Head of caudate nucleus (tissue), 42 donors: ENCODE results near the gene GPR85.
"Not testable (repeated sequence)": the region's sequence is repeated elsewhere in the genome, so short reads cannot be mapped to it uniquely, and the experiment has no call there.

Experiments
- DNase-seq, 42 donors: peaks; one replicate each; pipeline versions ENCODE4 v3.0.0 to v3.0.0-alpha.2; 2020 to 2021; ENCODE audit warnings: mixed read lengths in 7 of 42
- intact Hi-C: fragments of 100-400 bp; cut with DNase I; formaldehyde crosslinking; loops from one replicate; pipeline ENCODE4 v1.15.0; 2022

The GPR85 gene, protein sequence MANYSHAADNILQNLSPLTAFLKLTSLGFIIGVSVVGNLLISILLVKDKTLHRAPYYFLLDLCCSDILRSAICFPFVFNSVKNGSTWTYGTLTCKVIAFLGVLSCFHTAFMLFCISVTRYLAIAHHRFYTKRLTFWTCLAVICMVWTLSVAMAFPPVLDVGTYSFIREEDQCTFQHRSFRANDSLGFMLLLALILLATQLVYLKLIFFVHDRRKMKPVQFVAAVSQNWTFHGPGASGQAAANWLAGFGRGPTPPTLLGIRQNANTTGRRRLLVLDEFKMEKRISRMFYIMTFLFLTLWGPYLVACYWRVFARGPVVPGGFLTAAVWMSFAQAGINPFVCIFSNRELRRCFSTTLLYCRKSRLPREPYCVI

DNA sequence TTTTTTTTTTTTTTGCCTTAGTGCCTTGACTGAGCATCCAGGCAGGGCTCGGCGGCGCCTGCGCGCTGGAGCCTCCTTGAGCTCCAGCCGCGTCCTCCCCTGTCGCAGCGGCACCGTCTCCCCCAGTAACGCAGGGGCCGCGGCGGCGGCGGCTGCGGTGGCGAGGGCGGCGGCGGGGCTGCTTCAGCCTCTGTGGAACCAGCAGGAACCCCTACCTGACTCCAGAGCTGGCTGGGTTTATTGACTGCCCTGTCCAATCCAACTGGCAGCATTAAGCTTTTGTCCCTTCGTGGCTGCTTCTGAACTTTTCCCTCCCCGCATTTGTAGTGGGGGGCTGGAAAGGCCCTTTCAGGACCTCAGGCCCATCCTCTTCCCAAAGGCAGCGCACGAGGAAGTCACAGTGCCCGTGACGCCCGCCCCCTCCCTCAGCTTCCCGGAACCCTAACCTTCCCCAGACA, at the start of gene GPR85:
Gene GPR85 (minus strand): TSS at position 397 of the 458 bp plus-strand sequence. CDS start 2,106 bp downstream, outside the sequence.
- intact Hi-C loops: no loop called here
- DNase-seq: peak; percentile 19 to 88 (median 72)

DNA sequence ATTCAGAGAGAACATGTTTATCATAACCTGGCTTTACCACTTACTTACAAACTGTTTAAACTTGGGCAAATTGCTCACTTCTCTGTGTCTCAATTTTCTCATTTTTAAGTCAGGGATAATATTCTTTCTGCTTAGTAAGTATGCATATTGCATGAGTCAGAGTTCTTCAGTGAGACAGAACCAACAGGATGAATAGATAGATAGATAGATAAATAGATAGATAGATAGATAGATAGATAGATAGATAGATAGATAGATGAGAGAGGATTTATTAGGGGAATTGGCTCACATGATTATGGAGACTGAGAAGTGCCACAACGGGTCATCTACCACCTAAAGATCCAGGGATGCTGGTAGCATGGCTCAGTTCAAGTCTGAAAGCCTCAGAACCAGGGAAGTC, 47.4 kb upstream of the GPR85 start:
- no peak for DNase-seq
- intact Hi-C loops: no loop called here

DNA sequence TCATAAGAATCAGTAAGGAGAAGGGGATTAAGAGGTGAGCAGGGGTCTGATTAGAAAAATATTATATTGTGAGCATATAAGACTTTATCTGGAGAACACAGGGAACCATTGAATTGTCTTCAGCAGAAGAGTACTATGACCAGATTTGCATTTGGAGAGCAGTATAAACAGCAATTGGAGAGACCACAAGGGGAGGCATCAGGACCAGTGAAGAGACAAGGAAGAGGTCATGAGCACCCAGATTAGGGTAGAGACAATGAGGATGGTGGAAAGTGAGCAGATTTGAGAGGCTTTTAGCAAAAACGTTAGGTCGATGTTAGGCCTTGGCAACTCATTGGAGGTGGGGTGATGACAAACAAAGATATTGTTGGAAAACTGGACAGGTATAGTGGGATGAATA, 44.7 kb upstream of the GPR85 start:
- DNase-seq: no peak
- intact Hi-C loops: no loop called here

DNA sequence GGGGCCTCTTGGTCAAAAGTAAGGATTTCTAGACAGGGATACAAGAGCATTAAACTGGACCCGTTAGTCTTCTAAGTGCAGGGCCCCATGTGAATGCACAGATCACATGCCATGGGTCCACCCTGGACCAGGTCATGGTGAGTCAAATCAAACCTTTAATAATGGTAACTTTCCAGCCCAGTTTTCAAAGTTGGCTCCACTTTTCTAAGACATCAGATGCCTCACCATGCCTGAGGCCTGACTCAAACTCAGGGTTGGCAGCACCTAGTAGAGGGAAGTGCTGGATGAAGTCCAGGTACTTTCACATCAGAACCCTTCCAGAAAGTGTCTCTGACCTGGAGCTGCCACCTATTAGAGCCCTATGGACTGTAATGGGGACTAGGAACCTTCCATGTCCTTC, 41.4 kb upstream of the GPR85 start:
- intact Hi-C loops: no loop called here
- no peak for DNase-seq

DNA sequence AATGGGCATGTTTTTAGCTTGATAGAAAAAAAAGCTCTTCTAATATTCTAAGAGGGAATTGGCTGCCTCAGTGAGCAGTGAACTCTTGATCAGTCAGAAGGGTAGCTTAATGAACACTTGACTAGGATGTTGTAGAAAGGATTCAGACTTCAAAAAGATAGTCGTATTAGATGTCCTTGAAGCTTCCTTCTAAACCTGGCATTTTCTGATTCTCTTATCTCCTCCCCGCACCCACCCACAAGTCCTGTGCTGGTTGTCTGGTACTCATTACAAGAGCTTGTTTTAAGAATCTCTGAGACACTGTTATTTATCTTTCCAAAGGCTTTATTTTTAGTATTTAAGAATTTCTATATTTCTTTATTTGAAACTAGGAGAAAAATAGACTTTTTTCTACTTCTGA, 39.1 kb upstream of the GPR85 start:
- no peak for DNase-seq
- intact Hi-C loops: no loop called here

DNA sequence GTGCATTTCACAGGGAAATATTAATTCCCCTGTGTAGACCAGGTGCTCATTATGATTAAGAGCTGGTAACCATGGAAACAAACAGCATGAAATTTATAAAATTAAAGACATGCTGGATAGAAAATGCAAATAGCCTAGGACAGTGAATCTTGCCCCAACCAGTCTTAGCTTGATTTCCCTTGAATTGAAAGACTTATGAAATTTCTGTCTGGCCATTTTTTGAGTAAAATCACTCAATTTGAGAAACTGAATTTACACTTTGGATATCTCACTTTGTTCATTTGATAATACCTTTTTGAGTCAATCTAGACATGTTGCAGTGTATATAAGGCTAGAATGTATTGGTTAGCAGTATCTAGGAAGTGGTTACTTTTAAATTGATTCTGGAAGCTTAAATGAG, 36.1 kb upstream of the GPR85 start:
- no peak for DNase-seq
- intact Hi-C loops: no loop called here

DNA sequence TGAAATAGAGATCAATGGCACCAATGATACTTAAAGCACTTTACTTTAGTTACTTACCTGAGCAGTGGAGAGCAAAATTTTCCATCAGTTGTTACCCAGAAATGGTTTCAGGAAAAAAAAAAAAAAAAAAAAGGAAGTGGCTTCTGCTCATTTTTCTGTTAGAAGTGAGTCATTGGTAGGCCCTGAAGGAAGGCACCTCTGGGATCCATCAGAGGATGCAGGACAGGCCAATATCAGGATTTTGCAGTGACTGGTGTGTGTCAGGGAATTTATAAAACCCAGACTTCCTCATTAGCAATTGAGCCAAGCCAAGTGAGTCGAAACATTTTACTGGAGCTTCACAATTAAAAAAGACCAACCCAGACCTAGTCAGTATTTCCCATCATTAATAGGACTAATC, 34.0 kb upstream of the GPR85 start:
- intact Hi-C loops: no loop called here
- DNase-seq: no peak

DNA sequence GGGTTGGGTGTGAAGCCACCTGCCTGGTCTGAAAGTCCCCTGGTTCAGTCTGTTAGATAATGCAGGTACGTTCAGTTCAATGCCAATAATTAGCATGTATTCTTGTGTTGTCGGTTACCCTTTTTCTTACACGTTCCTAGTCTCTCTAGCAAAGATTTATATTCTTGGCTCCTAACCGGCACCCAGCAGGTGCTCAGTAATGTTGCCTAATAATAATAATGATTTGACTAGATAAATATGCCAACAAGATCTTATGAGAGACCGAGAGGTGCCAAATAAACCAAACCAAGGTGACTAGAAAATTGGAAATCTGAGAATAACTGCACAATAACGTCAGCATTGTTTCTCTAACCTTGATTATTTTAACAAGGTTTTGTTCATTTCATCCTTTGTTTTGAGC, 32.8 kb upstream of the GPR85 start:
- DNase-seq: no peak
- intact Hi-C loops: no loop called here

DNA sequence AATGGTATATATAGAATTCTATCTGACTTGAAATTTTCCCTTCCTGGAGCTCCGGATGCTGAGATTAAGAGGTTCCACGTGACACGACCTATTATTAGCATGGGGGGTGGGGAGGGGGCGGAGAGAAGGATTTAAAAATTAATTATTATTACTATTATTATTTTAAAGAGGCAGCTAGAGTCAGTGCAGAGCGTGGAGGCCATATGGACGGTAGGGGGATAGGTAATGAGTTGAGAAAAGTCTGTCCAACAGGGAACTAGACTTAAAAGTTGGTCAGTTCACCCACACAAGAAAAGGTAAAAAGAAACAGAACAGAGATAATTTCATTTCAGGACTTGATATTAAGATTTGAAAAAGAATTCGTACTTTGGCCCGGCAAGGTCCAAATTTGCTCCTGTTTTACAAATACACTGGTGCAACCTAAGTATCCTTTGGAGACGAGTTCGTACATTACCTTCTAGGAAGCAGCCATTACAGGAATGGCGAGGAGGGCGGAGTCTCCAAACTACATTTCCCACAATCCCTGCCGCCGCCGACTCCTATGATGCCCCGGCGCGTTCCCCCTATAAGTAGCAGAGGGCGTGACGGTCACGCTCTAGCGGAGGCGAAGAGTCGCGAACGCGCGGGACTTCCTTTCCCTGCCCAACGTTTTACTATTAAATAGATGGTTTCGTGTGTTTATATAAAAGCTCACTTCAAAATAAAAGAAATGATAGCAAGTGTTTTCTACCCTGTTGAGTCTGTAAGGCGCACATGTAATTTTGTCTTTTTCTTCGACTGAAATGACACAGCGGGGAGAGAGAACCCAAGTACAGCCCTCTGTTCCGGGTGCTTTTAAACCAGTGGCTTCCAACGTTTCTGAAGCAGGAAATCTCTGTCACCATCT, 31.7 kb upstream of the GPR85 start, which contains the start of gene SMIM30:
Gene SMIM30 (minus strand): TSS at position 481 of the 886 bp plus-strand sequence. CDS start 976 bp downstream, outside the sequence.
- peak; percentile 87 to 98 (median 95) for DNase-seq
- intact Hi-C loops: no loop called here

DNA sequence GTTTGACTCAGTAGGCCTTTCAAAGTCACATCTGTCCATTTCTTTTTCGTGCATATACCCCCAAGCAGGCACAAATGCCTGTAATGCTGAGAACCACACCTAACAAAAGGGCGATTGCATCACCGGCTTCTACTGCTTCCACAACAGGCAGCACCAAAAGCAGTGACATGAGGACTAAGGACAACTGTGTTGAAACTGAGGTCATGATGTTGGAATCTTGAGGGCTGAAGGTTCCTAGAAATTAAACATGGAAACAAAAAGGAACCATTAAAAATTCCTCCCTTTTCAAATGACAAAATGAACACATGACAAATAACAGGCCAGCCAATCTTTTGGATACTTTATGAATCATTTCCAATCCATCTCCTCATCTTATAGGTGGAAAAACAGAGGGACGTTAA, 30.7 kb upstream of the GPR85 start:
- not testable (repeated sequence) for DNase-seq

DNA sequence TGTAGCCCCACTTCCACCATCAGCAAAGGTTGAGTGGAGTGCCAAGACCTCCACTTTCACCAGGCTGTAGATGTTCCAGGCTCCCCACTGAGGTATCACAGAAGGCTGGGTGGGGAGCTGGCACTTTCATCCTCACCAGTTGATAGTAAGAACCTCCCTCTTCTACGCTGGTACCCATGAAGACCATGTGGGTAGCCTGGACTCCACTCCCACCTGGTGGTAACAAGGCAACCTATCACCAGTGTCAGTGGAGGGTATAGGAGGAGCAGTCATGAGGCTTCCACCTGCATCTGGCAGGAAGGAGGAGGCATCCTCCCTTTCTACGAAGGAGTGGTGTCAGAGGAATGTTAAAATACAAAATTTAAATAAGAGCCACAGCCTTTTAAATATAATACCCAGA, 27.3 kb upstream of the GPR85 start:
- DNase-seq: no peak
- intact Hi-C loops: no loop called here

More for the DNA sequence above, 30.7 kb upstream of the GPR85 start:
- intact Hi-C loops: not testable (repeated sequence)

DNA sequence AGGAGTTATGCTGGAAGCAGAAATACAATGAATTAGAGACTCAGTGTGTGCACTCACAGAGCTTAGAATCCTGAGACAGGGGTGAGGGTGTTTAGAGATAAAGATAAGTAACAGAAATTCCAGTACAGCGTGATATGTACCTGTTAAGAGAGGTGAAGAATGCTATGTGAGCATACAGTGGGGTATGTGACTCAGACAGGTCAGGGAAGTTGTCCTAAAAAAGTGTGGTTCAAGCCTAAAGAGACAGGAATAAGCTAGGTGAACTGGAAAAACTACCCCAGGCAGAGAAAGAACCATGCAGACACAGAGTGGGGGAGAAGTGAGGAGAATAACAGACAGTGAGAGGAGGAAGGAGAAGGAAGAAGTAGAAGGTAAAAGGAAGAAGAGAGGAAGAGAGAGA, 23.1 kb upstream of the GPR85 start:
- no peak for DNase-seq
- intact Hi-C loops: no loop called here

DNA sequence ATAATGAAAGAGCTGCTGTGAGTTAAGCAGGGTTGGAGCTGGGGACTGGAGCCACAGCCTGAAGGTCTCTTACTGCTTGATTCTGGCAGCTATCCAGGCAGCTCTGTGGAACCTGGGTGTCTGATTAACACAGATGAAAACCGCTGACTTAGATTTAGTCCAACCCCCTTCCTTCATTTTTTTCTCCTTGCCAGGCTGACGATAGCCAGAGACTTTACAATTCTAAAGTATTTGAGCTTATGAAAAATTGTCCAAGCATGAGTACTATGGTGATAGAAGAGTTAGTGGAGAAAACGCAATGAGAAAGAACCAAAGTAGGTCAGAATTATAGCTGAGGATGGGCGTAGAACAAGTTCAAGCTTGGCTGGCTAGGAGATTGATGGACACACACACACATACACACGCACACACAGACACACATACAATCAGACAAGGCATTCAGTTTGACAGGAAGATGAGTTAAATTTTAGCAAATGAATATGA, 13.5 kb upstream of the GPR85 start:
- no peak for DNase-seq
- intact Hi-C loops: no loop called here

DNA sequence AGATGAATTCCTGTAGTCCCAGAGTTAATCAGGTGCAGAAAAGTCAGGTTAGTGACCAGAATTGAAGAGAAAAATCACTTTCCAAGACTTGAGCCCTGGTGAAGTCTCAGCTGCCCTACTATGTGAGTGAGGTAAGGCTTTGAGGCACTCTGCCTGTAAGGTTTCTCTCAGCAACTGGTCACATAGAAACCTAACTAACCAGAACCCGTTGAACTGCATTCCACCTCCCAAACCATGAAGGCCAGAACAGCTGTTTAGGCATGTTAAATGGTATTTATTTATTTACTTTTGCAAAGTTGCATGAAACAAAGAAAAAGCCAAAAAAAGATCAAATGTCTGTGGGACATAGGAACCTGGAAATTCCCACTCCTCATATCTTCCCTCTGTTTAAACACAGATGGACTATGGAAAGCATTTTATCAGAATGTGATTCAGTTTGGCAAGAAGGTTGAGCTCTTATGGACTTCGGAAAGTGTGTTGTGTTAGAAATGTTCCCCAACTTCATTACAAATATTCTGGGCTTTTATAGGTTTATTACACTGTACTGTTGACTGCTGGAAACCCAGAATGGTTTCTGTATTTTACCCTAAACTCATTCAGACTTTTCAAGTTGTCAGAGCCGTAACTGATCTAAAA, 12.8 kb upstream of the GPR85 start:
- intact Hi-C loops: no loop called here
- DNase-seq: no peak

DNA sequence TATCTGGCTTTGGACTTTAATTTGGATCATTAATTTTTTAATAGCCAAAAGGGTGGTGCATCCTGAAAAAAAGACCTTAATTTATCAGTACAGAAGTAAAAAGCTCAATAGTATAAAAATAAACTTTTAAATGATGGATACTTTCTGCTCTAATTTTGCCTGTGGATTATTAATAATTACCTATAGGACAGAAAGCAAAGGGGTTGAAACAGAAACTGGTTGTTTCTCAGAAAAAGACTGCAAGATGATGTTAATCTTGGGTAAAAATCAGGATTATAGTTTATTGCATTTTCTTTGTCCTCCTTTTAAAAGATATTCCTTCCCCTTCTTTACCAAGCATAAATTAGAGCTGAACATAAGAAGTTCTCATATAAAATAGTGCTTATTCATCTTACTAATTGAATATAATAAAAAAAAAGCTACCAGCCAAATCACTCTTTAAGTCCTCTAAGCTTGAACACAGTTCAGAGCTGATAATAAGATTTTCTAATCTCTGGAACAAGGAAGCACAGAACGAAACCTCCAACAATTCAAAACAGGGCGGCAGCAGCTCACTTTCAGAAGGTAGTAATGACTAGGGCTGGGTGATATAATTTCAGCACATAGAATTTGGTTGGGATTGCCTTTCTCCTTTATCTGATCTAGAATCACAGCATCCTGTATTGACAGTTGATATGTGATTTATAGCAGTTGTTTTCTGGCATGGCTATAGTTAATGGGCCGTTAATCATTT, 8.1 kb upstream of the GPR85 start:
- no peak for DNase-seq
- intact Hi-C loops: no loop called here

DNA sequence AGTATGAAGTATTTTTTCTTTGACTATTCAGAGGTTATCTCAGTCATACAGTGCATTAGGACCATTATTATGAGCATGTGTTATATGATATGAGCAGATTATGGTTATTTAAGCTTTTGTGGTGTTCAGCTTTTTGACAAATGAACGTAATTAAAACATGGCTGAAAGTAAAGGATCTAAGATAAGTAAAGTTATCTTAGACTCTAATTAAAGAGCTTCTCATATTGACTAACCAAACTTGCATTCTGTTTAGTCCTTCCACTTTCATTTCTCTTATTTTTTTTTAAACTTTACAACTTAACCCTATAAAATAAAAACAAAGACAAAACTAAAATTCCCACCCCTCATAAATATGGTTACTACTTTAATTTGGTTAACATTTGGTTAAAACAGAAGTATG, 6.9 kb upstream of the GPR85 start:
- DNase-seq: no peak
- intact Hi-C loops: no loop called here

DNA sequence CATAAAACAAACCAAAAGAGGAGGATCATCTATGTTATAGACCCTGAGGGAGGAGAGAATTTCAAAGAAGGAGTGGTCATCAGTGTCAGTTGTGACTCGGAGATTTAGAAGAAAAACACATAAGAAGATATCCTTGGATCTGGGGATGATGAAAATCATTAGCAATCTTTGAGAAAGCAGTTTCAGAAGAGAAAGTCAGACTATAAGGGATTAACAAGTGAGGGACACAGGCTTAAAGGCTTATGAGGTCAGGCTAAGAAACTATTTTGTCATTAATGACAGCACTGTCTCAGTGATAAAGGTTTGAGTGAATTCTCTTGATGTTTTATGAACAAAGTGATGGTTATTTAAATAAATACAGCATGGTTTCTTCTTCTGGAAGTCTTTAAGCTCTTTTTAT, 6.1 kb upstream of the GPR85 start:
- intact Hi-C loops: no loop called here
- DNase-seq: no peak

DNA sequence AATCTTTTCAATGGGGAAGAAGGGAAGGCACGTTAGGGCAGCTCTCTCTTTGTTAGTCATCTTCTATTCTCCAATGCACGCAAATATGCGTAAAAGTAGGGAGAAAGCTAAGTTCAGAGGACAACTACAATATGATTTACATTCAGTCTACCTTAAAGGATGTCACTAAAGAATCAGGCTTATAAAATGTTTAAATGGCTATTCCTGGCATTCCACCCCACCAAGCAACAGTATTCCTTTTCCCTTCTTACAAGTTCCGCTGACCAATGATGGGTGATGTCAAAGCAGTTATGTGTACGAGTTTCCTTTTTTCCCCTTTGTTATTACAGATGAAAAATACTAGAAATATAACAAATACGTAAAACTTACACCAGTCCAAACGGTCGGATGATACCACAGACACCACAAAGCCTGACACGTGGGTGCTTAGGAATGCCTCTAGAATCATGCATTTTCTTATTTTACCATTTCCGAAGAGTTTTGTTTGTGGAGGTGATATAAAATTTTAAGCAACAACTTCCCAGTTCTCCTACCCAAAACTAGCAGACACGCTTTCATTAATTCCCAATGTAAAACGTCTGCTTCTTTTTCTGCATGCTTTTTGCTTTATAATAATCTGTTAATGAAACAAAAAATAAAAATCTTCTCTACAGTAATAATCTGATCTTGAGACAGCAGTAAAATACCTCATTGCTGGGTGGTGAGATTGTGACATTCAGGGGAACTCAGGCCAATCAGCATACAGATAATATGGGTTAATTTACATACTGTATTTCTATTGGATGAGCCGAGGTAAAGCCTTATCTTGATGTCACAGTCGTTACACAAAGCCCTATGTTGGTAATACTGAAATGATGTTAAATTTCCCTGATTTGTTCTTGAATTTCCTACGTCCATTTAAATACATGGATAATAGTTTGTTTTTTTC, 708 bp upstream of the GPR85 start:
- intact Hi-C loops: no loop called here
- peak in 5 of 42 donors; percentile 22 to 56 (median 28) for DNase-seq
